Endothelial cell of umbilical vein (primary cell): ENCODE measurements around the gene BET1. TPM values are rescaled to one million over a fixed set of nuclear protein-coding genes. Genes with fewer than 3 reads are reported as not detected.

ENCODE experiments used
- BruUV-seq: library from RNA; stranded (reverse); fragments of 400-500 nt; replicated peaks from 2 replicates; lab custom pipeline; 2021; lab: Mats Ljungman, UMichigan
- CTCF ChIA-PET: fragments of 300-600, 350-600 bp; sonication (Branson Sonifier 250); formaldehyde crosslinking; loops from one replicate; lab custom pipeline; 2021; ENCODE audit warnings: antibody characterized with exemption, inconsistent platforms; lab: Charles Lee
- POLR2A ChIA-PET: fragments of 300-600, 350-600 bp; sonication (Branson Sonifier 250); formaldehyde crosslinking; loops from one replicate; lab custom pipeline; 2021; ENCODE audit warnings: antibody characterized with exemption, inconsistent platforms; lab: Charles Lee
- DNase-seq: peaks from one replicate; pipeline ENCODE4 v3.0.0-alpha.2; 2011; ENCODE audit warnings: low read depth, low spot score
- FAIRE-seq: peaks from 2 replicates; lab custom pipeline; 2011; peaks lifted over from hg19 to GRCh38; lab: Jason Lieb, UNC
- H2AFZ ChIP-seq: 2 replicates; pipeline ENCODE4 v1.6.0; 2012; ENCODE audit warnings: low read depth, low read length, control low read depth, inconsistent platforms
- H3K27ac ChIP-seq: 2 replicates; pipeline ENCODE4 v1.5.1; 2011; ENCODE audit warnings: low read depth, mild to moderate bottlenecking, control low read depth, low read length, moderate library complexity; ENCODE audit not compliant: insufficient read depth
- H3K27me3 ChIP-seq, 2 experiments: 2 replicates each; pipeline versions ENCODE4 v1.6.0 to v1.6.1; 2011; ENCODE audit warnings: low read length in 2 of 2, mixed read lengths in 1 of 2; ENCODE audit not compliant: control insufficient read depth in 2 of 2, insufficient read depth in 2 of 2
- H3K36me3 ChIP-seq, 2 experiments: 2 replicates in 1 of 2; 3 replicates in 1 of 2; pipeline ENCODE4 v1.5.1; 2011; ENCODE audit warnings: low read length in 2 of 2, mild to moderate bottlenecking in 1 of 2, moderate library complexity in 1 of 2; ENCODE audit not compliant: control insufficient read depth in 2 of 2, insufficient read depth in 2 of 2; ENCODE audit errors: extremely low read depth in 1 of 2
- H3K4me1 ChIP-seq: 3 replicates; pipeline ENCODE4 v1.5.1; 2011; ENCODE audit warnings: mild to moderate bottlenecking, low read length; ENCODE audit not compliant: control insufficient read depth, insufficient read depth; ENCODE audit errors: extremely low read depth
- H3K4me2 ChIP-seq: 2 replicates; pipeline ENCODE4 v1.6.1; 2011; ENCODE audit warnings: low read length, control low read depth, mixed read lengths; ENCODE audit not compliant: insufficient read depth
- H3K4me3 ChIP-seq, 3 experiments: fragments of 200-600 bp in 1 of 3; sonication (generic), shearing (Covaris generic) in 1 of 3; replicated peaks in 1 of 3; 2 replicates each; pipeline ENCODE4 v1.5.1; 2011 to 2016; ENCODE audit warnings: control low read depth in 3 of 3, low read length in 3 of 3, mild to moderate bottlenecking in 2 of 3, inconsistent platforms in 1 of 3, low read depth in 1 of 3, moderate library complexity in 1 of 3; ENCODE audit not compliant: insufficient read depth in 1 of 3
- H3K79me2 ChIP-seq: 2 replicates; pipeline ENCODE4 v1.6.0; 2012; ENCODE audit warnings: low read length, inconsistent platforms; ENCODE audit not compliant: control insufficient read depth, insufficient read depth
- H3K9ac ChIP-seq: replicated peaks from 2 replicates; pipeline ENCODE3; 2011; ENCODE audit warnings: low read length, control low read depth; ENCODE audit not compliant: insufficient read depth; ENCODE audit errors: extremely low read depth
- H3K9me1 ChIP-seq: replicated peaks from 3 replicates; pipeline ENCODE4 v1.6.0; 2011; ENCODE audit warnings: mild to moderate bottlenecking, low read length; ENCODE audit not compliant: control insufficient read depth, insufficient read depth; ENCODE audit errors: extremely low read depth
- H3K9me3 ChIP-seq: replicated peaks from 2 replicates; pipeline ENCODE4 v1.5.1; 2012; ENCODE audit warnings: low read length, inconsistent platforms; ENCODE audit not compliant: control insufficient read depth, insufficient read depth
- H4K20me1 ChIP-seq: replicated peaks from 2 replicates; pipeline ENCODE3; 2011; ENCODE audit warnings: mild to moderate bottlenecking, low read length; ENCODE audit not compliant: control insufficient read depth, insufficient read depth; ENCODE audit errors: extremely low read depth
- CTCF ChIP-seq, 2 donors: IDR thresholded peaks; 1 replicate in 1 of 2; 2 replicates in 1 of 2; pipeline ENCODE4 v1.5.1; 2011; ENCODE audit warnings: low read length in 2 of 2, mild to moderate bottlenecking in 2 of 2, moderate library complexity in 2 of 2, control low read depth in 1 of 2, inconsistent platforms in 1 of 2, low read depth in 1 of 2; ENCODE audit not compliant: insufficient read depth in 1 of 2; ENCODE audit errors: extremely low read depth in 1 of 2
- EZH2 ChIP-seq: IDR thresholded peaks from 2 replicates; pipeline ENCODE4 v1.6.1; 2012; ENCODE audit warnings: borderline replicate concordance, low read depth, mild to moderate bottlenecking, moderate library complexity, low read length, inconsistent platforms; ENCODE audit not compliant: severe bottlenecking
- FOS ChIP-seq: IDR thresholded peaks from 2 replicates; pipeline ENCODE4 v1.6.1; 2011; ENCODE audit warnings: mild to moderate bottlenecking, low read length, moderate library complexity, borderline replicate concordance; ENCODE audit not compliant: insufficient read depth
- GATA2 ChIP-seq: IDR thresholded peaks from 2 replicates; pipeline ENCODE4 v1.7.0; 2011; ENCODE audit warnings: low read depth, mild to moderate bottlenecking, moderate library complexity, mixed read lengths, low read length; ENCODE audit not compliant: insufficient read length, insufficient read depth
- JUN ChIP-seq: IDR thresholded peaks from 2 replicates; pipeline ENCODE4 v1.6.1; 2011; ENCODE audit warnings: borderline replicate concordance, low read depth; ENCODE audit not compliant: insufficient read length, insufficient read depth
- MYC ChIP-seq: IDR thresholded peaks from one replicate; pipeline ENCODE4 v1.6.1; 2011; ENCODE audit warnings: mild to moderate bottlenecking, low read depth, low read length
- POLR2A ChIP-seq: IDR thresholded peaks from 2 replicates; pipeline ENCODE4 v1.6.1; 2012; ENCODE audit warnings: low read depth, mild to moderate bottlenecking, control low read depth, low read length
- POLR2AphosphoS5 ChIP-seq: IDR thresholded peaks from 2 replicates; pipeline ENCODE4 v1.6.1; 2012; ENCODE audit warnings: low read depth, mild to moderate bottlenecking, control low read depth, low read length, moderate library complexity; ENCODE audit not compliant: insufficient read depth
- dilution Hi-C: fragments of 300-500 bp; cut with MboI; formaldehyde crosslinking; loops from one replicate; pipeline ENCODE4 v1.15.0; 2019; ENCODE audit warnings: low sequenced_read_pairs; ENCODE audit not compliant: extremely low pct_ligation_motif_present
- intact Hi-C: fragments of 100-400 bp; cut with micrococcal nuclease; formaldehyde crosslinking; loops from one replicate; pipeline ENCODE4 v1.10.0; 2022
- polyA plus RNA-seq, 4 experiments: library from polyadenylated mRNA; depleted of rRNA in 3 of 4; stranded (reverse) in 3 of 4; unstranded in 1 of 4; fragments of >200 nt; gene quantifications; 2 replicates each; pipeline versions ENCODE4 v1.2.1 to v1.2.3, GENCODE V29; 2011 to 2012; ENCODE audit warnings: missing spikeins in 1 of 4
- total RNA-seq: library from RNA; stranded (reverse); gene quantifications from 2 replicates; pipeline ENCODE4 v1.2.3, GENCODE V29; 2021
- TF ChIP-seq, protein P1 (sequence below): IDR thresholded peaks from 2 replicates; pipeline ENCODE4 v1.6.1; 2011; ENCODE audit not compliant: insufficient read depth, insufficient read length

The BET1 gene
- total and polyA plus RNA-seq, 2 donors (not counting 3 experiments of a cell fraction or from before 2014, with no cell fraction given), result 21.9 to 28.4 TPM

GRCh38 chr7:93949423-93949822 is 54.7 kb downstream of the BET1 start:
- Histone ChIP-seq H3K4me3 (no peak overlapping the region), H3K9me3 (no peaks in the 10 kb centered on the region), H4K20me1 (no peaks in the 10 kb centered on the region), H3K36me3 (no peaks in the 10 kb centered on the region), H2AFZ (no peak overlapping the region), H3K27me3 (no peaks in the 10 kb centered on the region), H3K9ac (peak overlapping the region; percentile 43), H3K4me1 (peaks cover 38% of the 10 kb centered on the region), H3K4me2 (peak overlapping the region; percentile 48), H3K79me2 (no peaks in the 10 kb centered on the region), H3K27ac (peak overlapping the region; percentile 72), H3K9me1 (no peaks in the 10 kb centered on the region)
- dilution Hi-C loops, result no loop called here
- BruUV-seq, result no TSS peak
- ChIA-PET CTCF (interaction anchor here (0.9 to 1.0 kb wide), 2 partner anchors 9 to 47 kb away, joined by 3 read pairs; no protein-coding TSS in a partner anchor), POLR2A (interaction anchor here (0.8 kb wide), 1 partner anchor 18 kb away, joined by 3 read pairs; no protein-coding TSS in a partner anchor)
- intact Hi-C loops, result loop anchor here (5.0 to 10.0 kb wide), 2 partner anchors 37 to 1315 kb away; no protein-coding TSS in a partner anchor
- FAIRE-seq, result no peak
- no peak for TF ChIP-seq CTCF (IDR thresholded peaks at IDR 0.05; ENCODE audit: extremely low read depth in 1 of 2, insufficient read depth in 1 of 2, low read depth in 1 of 2, low read length in 2 of 2)
- peak; percentile 71 for TF ChIP-seq JUN
- peak; percentile 88 for TF ChIP-seq FOS
- peak; percentile 84 for DNase-seq

DNA sequence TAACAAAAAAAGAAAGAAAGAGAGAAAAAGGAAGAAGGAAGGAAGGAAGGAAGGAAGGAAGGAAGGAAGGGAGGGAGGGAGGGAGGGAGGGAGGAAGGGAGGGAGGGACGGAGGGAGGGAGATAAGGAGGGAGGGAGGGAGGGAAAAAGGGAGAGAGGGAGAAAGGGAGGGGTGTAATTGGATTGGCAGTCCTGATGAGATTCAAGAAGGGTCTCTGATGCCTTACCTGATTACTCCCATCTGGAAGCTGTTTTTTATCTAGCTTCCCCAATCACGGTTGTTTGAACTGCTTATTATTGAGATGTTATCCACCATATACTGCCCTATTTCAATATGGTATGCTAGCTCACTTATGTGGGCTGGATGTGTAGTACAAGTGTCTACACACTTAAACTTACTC is 55.3 kb downstream of the BET1 start:
- CTCF ChIA-PET, result no interaction called here
- Histone ChIP-seq H3K4me1 (peaks cover 44% of the 10 kb centered on the region), H4K20me1 (no peaks in the 10 kb centered on the region), H3K9me3 (no peaks in the 10 kb centered on the region), H3K36me3 (no peaks in the 10 kb centered on the region), H3K27ac (peak overlapping the region; percentile 72), H3K27me3 (no peaks in the 10 kb centered on the region), H3K9ac (peak overlapping the region; percentile 43), H3K4me3 (no peak overlapping the region), H3K79me2 (no peaks in the 10 kb centered on the region), H3K9me1 (no peaks in the 10 kb centered on the region), H3K4me2 (no peak overlapping the region), H2AFZ (no peak overlapping the region)
- POLR2A ChIA-PET, result no interaction called here
- no TSS peak for BruUV-seq
- DNase-seq, result no peak
- no peak for FAIRE-seq
- TF ChIP-seq GATA2, result no peak
- TF ChIP-seq, protein P1, sequence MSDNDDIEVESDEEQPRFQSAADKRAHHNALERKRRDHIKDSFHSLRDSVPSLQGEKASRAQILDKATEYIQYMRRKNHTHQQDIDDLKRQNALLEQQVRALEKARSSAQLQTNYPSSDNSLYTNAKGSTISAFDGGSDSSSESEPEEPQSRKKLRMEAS, result no peak
- no peak for TF ChIP-seq EZH2
- TF ChIP-seq JUN, result no peak
- no peak for TF ChIP-seq POLR2A
- no peak for TF ChIP-seq CTCF (IDR thresholded peaks at IDR 0.05; ENCODE audit: extremely low read depth in 1 of 2, insufficient read depth in 1 of 2, low read depth in 1 of 2, low read length in 2 of 2)
- TF ChIP-seq FOS, result no peak
- TF ChIP-seq POLR2AphosphoS5, result no peak
- TF ChIP-seq MYC, result no peak
- dilution Hi-C loops, result no loop called here
- intact Hi-C loops, result loop anchor here (5.0 to 10.0 kb wide), 2 partner anchors 37 to 1314 kb away; no protein-coding TSS in a partner anchor
